Activated naive CD4-positive, alpha-beta T cell treated with anti-CD3 and anti-CD28 coated beads, Interleukin-2, amount 50 U/mL, for 24 hours (primary cell): ENCODE measurements around the gene AOX1.

Experiments used
- H3K27ac Mint-ChIP-seq: one replicate; pipeline ENCODE4 v1.8.0; 2021; ENCODE audit warnings: mild to moderate bottlenecking, mixed read lengths
- H3K27me3 Mint-ChIP-seq: one replicate; pipeline ENCODE4 v1.8.0; 2021; ENCODE audit warnings: mixed read lengths
- H3K36me3 Mint-ChIP-seq: one replicate; pipeline ENCODE4 v1.8.0; 2021; ENCODE audit warnings: mixed read lengths
- H3K4me1 Mint-ChIP-seq: one replicate; pipeline ENCODE4 v1.8.0; 2021; ENCODE audit warnings: mixed read lengths
- H3K4me3 Mint-ChIP-seq: one replicate; pipeline ENCODE4 v1.8.0; 2021; ENCODE audit warnings: mild to moderate bottlenecking, mixed read lengths
- H3K9me3 Mint-ChIP-seq: one replicate; pipeline ENCODE4 v1.8.0; 2021; ENCODE audit warnings: mixed read lengths

AOX1 gene

DNA sequence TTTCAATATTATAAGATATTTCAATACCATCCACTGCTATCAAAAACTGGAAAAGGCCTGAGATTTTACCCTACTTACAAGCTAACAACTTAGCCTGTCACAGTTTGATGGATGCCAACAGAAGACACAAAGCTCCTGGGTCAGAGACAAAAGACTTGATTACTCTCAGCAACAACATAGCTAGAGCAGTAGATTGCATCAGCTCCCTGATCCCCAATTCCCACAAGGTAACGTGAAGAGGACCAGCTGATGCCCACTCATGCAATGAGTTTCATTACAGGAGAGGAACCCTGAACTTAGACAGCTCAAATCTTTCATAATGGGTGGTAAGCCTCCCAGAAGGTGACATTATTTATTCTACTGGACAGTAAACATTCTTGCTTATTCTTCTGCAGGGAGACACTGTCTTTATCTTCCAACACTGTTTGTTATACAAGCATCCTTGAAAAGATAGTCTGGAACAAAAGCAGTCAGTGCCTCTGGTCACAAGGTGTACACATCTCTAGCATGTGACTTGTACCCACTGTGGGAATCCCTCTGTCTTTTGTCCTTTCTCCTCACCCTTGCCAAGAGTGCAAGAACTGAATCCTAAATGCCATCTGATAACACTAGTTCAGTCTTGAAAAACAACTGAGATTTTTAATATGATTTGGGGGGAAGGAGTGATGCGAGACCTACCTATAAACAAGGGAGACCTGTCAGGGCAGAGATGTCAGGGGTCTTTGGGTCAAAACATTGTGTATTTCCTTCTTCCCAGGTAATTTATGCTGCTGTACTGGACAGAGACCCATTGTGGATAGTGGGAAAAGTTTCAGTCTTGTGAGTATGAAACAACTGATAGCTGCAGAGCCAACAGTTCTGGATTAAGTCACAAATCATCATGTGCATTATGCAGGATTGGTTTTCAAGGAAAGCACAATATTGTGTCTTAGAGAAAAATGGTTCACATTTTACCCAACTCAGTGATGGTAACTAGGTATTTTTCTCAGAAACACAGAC is 102.4 kb downstream of the AOX1 start:
- Mint-ChIP-seq H3K4me3 (no peak overlapping the region), H3K9me3 (no peaks in the 10 kb centered on the region), H3K4me1 (no peaks in the 10 kb centered on the region), H3K27ac (no peak overlapping the region), H3K36me3 (no peaks in the 10 kb centered on the region), H3K27me3 (no peaks in the 10 kb centered on the region)

DNA sequence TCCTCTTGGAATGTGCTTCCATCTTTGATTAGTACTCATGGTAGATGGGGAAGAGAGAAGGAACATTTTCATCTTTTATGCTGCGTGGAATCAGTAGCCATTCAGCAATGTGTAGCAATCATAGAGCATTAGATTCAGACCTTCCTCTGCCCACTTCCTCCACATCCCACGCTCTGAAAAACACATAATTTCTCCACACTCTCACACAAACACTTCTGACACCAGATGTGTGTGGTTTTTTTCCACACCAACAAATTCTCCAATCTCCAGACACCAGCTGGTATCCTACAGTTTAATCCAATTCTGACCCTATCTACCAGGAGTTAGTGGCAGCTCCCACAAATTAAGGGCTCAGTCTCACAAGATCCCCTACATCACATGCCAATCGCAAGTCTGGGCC is 103.3 kb downstream of the AOX1 start:
- Mint-ChIP-seq H3K27ac (no peak overlapping the region), H3K4me3 (no peak overlapping the region), H3K9me3 (no peaks in the 10 kb centered on the region), H3K27me3 (no peaks in the 10 kb centered on the region), H3K4me1 (no peaks in the 10 kb centered on the region), H3K36me3 (no peaks in the 10 kb centered on the region)

DNA sequence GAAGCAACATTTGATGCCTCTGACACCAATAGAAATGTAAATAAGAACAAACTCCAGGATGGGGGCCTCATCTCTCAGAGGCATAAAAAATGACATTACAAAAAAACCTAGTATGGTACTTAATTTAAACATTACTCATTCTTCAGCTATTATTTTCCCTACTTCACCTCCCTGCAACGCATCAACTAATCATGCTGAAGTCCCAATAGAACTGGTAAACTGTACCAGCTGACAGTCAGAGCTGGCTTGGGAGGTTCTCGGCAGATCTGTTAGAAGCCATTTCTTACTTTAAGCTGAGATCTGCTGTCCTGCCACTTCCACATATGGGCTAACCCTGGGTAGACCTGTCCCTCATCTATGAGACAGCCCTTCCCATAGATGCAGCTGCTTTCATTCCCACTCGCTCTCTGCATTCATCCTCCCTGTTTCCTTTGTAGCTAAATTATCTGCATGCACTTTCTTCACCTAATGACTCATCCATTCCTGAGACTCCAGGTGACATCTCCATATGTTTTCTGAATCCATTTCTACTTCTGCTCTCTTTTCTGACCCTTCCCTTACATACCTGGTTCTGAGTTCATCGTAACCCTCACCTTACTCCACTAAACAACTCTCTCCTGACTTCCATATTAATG is 108.1 kb downstream of the AOX1 start:
- no peaks in the 10 kb centered on the region for H3K27me3 Mint-ChIP-seq
- no peaks in the 10 kb centered on the region for H3K4me1 Mint-ChIP-seq

GRCh38 chr2:200695191-200695590 is 109.4 kb downstream of the AOX1 start:
- no peak overlapping the region for H3K27ac Mint-ChIP-seq

More for the DNA sequence above, 108.1 kb downstream of the AOX1 start:
- Mint-ChIP-seq H3K9me3 (no peaks in the 10 kb centered on the region), H3K36me3 (no peaks in the 10 kb centered on the region), H3K4me3 (no peak overlapping the region), H3K27ac (no peak overlapping the region)

DNA sequence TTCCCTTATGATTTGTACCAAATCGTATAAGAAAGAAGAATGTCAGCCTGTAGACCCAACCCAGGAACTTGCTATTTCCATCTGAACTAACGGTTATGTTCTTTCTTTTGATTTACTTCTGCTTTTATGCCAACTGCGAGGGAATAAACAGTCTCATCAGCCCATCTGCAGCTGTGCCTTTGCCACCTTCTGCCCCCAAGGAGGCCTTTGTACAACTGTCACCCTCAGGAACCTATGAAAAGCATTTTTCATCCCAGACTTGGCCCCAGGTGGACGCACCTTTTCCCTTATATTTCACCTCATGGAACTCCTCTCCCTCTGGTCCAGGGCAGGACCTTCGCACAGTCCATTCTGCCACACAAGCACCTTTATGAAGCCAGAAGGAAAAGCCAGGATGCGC is 109.8 kb downstream of the AOX1 start:
- no peaks in the 10 kb centered on the region for H3K4me1 Mint-ChIP-seq
- no peaks in the 10 kb centered on the region for H3K9me3 Mint-ChIP-seq
- no peak overlapping the region for H3K27ac Mint-ChIP-seq
- H3K27me3 Mint-ChIP-seq, result no peaks in the 10 kb centered on the region
- H3K36me3 Mint-ChIP-seq, result no peaks in the 10 kb centered on the region
- no peak overlapping the region for H3K4me3 Mint-ChIP-seq

More at GRCh38 chr2:200695191-200695590, 109.4 kb downstream of the AOX1 start:
- H3K36me3 Mint-ChIP-seq, result no peaks in the 10 kb centered on the region
- no peaks in the 10 kb centered on the region for H3K27me3 Mint-ChIP-seq
- no peaks in the 10 kb centered on the region for H3K4me1 Mint-ChIP-seq
- H3K9me3 Mint-ChIP-seq, result no peaks in the 10 kb centered on the region
- no peak overlapping the region for H3K4me3 Mint-ChIP-seq

GRCh38 chr2:200698217-200698616 is 112.4 kb downstream of the AOX1 start:
- Mint-ChIP-seq H3K27ac (no peak overlapping the region), H3K4me3 (no peak overlapping the region), H3K9me3 (no peaks in the 10 kb centered on the region), H3K4me1 (peaks cover 9% of the 10 kb centered on the region), H3K36me3 (no peaks in the 10 kb centered on the region), H3K27me3 (no peaks in the 10 kb centered on the region)

GRCh38 chr2:200699310-200699709 is 113.5 kb downstream of the AOX1 start:
- Mint-ChIP-seq H3K4me3 (no peak overlapping the region), H3K36me3 (no peaks in the 10 kb centered on the region), H3K27ac (no peak overlapping the region), H3K4me1 (peaks cover 12% of the 10 kb centered on the region), H3K9me3 (no peaks in the 10 kb centered on the region), H3K27me3 (no peaks in the 10 kb centered on the region)

- Mint-ChIP-seq H3K36me3 (no peaks in the 10 kb centered on the region), H3K4me3 (no peak overlapping the region)
Measured at GRCh38 chr2:200700856-200701255, 115.0 kb downstream of the AOX1 start.

GRCh38 chr2:200702044-200702443 is 116.2 kb downstream of the AOX1 start:
- Mint-ChIP-seq H3K27ac (no peak overlapping the region), H3K36me3 (no peaks in the 10 kb centered on the region), H3K4me1 (peaks cover 12% of the 10 kb centered on the region), H3K9me3 (no peaks in the 10 kb centered on the region), H3K27me3 (no peaks in the 10 kb centered on the region), H3K4me3 (no peak overlapping the region)

More at GRCh38 chr2:200700856-200701255, 115.0 kb downstream of the AOX1 start:
- peaks cover 12% of the 10 kb centered on the region for H3K4me1 Mint-ChIP-seq
- no peaks in the 10 kb centered on the region for H3K27me3 Mint-ChIP-seq
- no peaks in the 10 kb centered on the region for H3K9me3 Mint-ChIP-seq
- H3K27ac Mint-ChIP-seq, result no peak overlapping the region

DNA sequence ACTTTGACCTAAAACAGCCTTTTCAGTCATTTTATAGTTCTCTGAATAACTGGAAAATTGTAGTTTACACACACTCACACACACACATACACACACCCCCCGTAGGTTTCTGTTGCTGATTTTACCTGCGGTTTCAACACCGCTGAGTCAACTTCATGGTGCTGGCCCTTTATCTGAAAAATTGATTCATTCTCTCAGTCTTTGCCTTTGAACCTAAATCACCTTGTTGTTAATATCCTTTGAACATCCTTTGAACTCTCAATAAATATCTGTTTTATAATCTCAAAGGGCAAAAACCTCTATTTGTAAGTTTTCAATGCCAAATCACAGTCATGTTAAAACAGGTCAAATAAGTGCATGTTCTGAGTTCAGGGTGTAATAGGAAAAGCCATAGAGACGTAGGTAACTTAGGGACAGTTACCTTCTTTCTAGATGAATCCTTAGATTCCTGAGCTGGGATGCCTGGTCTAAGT is 116.9 kb downstream of the AOX1 start:
- peaks cover 12% of the 10 kb centered on the region for H3K4me1 Mint-ChIP-seq
- no peaks in the 10 kb centered on the region for H3K9me3 Mint-ChIP-seq
- H3K4me3 Mint-ChIP-seq, result no peak overlapping the region
- H3K36me3 Mint-ChIP-seq, result no peaks in the 10 kb centered on the region
- H3K27me3 Mint-ChIP-seq, result no peaks in the 10 kb centered on the region
- peak overlapping the region; percentile 53 for H3K27ac Mint-ChIP-seq

DNA sequence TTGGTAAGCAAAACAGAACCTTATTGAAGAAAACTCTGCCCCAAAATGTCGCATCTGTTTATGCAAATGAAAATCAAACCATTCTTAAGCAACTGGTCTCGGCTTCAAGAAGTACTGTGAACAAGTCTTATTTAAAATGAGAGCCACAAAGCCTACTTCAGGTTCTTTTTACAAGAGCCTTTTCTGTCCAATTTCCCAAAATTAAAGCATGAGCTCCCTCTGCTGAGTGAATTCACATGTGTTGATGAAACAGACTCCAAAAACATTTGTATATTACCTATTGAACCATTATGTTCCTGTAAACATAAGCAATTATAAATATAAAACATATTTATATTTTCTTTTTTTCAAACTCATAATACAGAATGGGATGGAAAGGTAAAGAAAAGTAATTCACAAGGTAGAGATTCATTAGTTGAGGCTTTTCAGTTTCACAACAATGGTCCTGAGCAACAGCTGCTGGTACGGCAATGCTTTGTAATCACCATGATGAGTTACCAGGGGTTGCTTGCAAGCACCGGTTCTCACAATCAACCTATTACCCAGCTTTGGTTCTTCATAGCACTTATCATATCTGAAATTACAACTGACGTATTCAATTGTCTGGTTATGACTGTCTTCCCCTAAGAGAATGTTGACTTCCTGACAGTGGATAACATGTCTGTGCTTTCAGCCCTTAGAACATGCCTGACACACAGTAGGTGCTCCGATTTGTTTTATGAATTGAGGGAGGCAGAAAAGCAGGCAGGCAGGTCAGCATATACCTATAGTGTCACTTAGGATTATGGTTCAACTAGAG is 117.5 kb downstream of the AOX1 start:
- Mint-ChIP-seq H3K27ac (no peak overlapping the region), H3K4me3 (no peak overlapping the region), H3K36me3 (no peaks in the 10 kb centered on the region), H3K9me3 (no peaks in the 10 kb centered on the region), H3K4me1 (peaks cover 12% of the 10 kb centered on the region), H3K27me3 (no peaks in the 10 kb centered on the region)

GRCh38 chr2:200703926-200704637 is 118.3 kb downstream of the AOX1 start:
- Mint-ChIP-seq H3K4me3 (no peak overlapping the region), H3K9me3 (no peaks in the 10 kb centered on the region), H3K27me3 (no peaks in the 10 kb centered on the region), H3K36me3 (no peaks in the 10 kb centered on the region), H3K4me1 (peaks cover 12% of the 10 kb centered on the region), H3K27ac (peak overlapping the region; percentile 38)

DNA sequence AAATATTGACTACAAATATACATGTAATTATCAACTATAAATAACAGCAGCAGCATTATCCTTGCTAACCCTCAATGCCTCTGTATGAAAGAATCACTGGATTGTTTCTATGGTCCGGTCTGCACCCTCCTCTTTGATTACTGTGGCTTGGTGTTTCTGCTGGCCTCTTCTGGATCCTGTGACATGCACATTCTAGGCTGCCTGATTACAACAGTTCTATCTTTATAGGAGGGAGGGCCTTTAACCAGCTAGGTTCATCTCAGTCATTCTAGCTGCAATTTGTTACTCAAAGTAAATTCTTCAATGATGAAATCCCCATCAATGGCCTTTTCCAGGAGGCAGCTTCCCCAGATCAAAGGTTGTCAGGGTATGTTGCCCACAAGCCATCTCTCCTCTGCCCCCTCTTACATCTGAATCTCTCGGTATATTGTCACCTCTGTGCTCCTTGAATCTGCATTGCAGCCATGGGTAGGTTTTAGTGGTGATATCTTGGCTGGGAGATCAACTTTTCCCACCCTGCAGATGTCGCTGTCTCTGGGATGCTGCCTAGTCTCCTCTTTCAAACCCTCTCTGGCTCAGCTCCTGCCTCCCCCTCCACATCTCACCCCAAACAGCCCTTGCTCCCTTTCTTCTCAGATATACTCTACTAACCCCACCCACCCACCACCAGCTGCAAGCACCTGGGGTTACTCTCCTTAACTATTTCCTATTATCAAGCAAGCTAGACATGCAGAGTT is 119.7 kb downstream of the AOX1 start:
- Mint-ChIP-seq H3K4me3 (no peak overlapping the region), H3K4me1 (peaks cover 12% of the 10 kb centered on the region), H3K27me3 (no peaks in the 10 kb centered on the region), H3K9me3 (no peaks in the 10 kb centered on the region), H3K27ac (no peak overlapping the region), H3K36me3 (no peaks in the 10 kb centered on the region)

DNA sequence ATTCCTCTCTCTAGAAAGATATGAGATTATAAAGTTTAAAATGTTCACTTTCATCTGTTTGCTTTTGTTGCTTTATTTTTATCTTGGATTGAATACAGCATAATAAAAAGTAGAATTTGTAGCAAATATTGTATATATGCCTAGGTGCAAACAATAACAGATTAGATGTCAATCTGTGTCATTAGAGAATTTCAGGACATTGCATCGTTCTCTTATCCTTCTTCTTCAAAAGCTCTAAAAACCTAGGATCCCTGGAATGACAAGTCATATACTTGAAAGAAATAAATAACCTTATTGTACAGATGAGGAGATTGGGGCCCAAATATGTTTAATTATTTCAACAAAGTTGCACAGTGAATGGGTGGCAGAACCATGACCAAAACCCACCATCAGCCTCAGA is 123.1 kb downstream of the AOX1 start:
- H3K36me3 Mint-ChIP-seq, result no peaks in the 10 kb centered on the region
- peaks cover 13% of the 10 kb centered on the region for H3K4me1 Mint-ChIP-seq
- H3K4me3 Mint-ChIP-seq, result no peak overlapping the region
- H3K9me3 Mint-ChIP-seq, result no peaks in the 10 kb centered on the region
- peak overlapping the region; percentile 33 for H3K27ac Mint-ChIP-seq
- H3K27me3 Mint-ChIP-seq, result no peaks in the 10 kb centered on the region
